Right atrium auricular region (tissue), 2 donors: ENCODE results near the gene ZNF268. TPM values are rescaled to one million over a fixed set of nuclear protein-coding genes. Genes with fewer than 3 reads are reported as not detected.
"Not testable (repeated sequence)": the region's sequence is repeated elsewhere in the genome, so short reads cannot be mapped to it uniquely, and the experiment has no call there.

Experiments used
- DNase-seq: peaks from one replicate; pipeline ENCODE4 v3.0.0-alpha.2; 2019; ENCODE audit warnings: low spot score
- H3K27ac ChIP-seq, 2 donors: fragments of 200-600 bp; sonication (generic); 1 replicate in 1 of 2; 2 replicates in 1 of 2; pipeline ENCODE4 v1.5.1; 2016 to 2019
- H3K27me3 ChIP-seq, 2 donors: fragments of 200-600 bp; sonication (generic); one replicate each; pipeline versions ENCODE4 v1.5.1 to v1.6.0; 2017 to 2019
- H3K36me3 ChIP-seq: fragments of 200-600 bp; sonication (generic); one replicate; pipeline ENCODE4 v1.5.1; 2016
- H3K4me1 ChIP-seq, 2 donors: fragments of 200-600 bp; sonication (generic); one replicate each; pipeline versions ENCODE4 v1.5.1 to v1.6.0; 2017 to 2019
- H3K4me3 ChIP-seq, 2 donors: fragments of 200-600 bp; sonication (generic); 1 replicate in 1 of 2; 2 replicates in 1 of 2; pipeline ENCODE4 v1.5.1; 2017 to 2019; ENCODE audit warnings: mild to moderate bottlenecking in 1 of 2, moderate library complexity in 1 of 2
- H3K9me3 ChIP-seq, 2 donors: fragments of 200-600 bp; sonication (generic); one replicate each; pipeline ENCODE4 v1.5.1; 2019
- CTCF ChIP-seq, 2 donors: fragments of 200-600 bp; sonication (generic); IDR thresholded peaks; one replicate each; pipeline ENCODE4 v1.5.1; 2019; ENCODE audit warnings: antibody characterized with exemption in 2 of 2
- total RNA-seq, 2 donors: library from RNA; depleted of rRNA; stranded (reverse); fragments of >200 nt; gene quantifications; one replicate each; pipeline ENCODE4 v1.1.0, GENCODE V29; 2016

The ZNF268 gene
- total RNA-seq, 2 donors from 2014 or later = 6.5 to 10.6 TPM

GRCh38 chr12:133235401-133236112, 54.3 kb downstream of the ZNF268 start, which contains the start of gene ANHX:
ANHX (minus strand) TSS chr12:133235877; CDS start chr12:133234356, 1,521 bp downstream.
- TF ChIP-seq CTCF (IDR thresholded peaks at IDR 0.05) = no peak
- H3K4me3 ChIP-seq = no peak within 1 kb of the TSS
- H3K4me1 ChIP-seq = no peaks in the 10 kb centered on the region
- no peak for DNase-seq
- H3K36me3 ChIP-seq = no peaks in the 10 kb centered on the region
- no peak within 1 kb of the TSS for H3K27ac ChIP-seq
- no peaks in the 10 kb centered on the region for H3K9me3 ChIP-seq
- no peaks in the 10 kb centered on the region for H3K27me3 ChIP-seq

GRCh38 chr12:133236144-133236543, 54.8 kb downstream of the ZNF268 start:
- Histone ChIP-seq H3K27ac (no peak overlapping the region), H3K4me1 (no peaks in the 10 kb centered on the region), H3K36me3 (no peaks in the 10 kb centered on the region), H3K27me3 (no peaks in the 10 kb centered on the region), H3K4me3 (no peak overlapping the region), H3K9me3 (no peaks in the 10 kb centered on the region)
- no peak for DNase-seq
- TF ChIP-seq CTCF (IDR thresholded peaks at IDR 0.05) = no peak

DNA sequence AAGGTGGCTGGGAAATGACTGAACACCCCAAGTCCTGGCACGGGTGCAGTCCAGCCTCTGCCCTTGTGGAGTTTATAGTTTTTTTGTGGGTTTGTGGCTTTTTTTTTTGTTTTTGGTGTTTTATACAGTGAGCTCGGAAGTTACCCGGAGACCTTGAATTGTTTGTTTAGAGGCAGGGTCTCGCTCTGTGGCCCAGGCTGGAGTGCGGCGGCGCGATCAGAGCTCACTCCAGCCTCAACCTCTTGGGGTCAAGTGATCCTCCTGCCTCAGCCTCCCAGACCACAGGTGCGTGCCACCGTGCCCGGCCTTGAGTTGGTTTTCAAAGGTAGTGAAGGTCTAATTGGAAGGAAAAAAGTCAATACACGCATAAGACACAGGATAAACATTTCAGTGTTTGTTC, 55.3 kb downstream of the ZNF268 start:
- DNase-seq = no peak
- H3K4me1 ChIP-seq = no peaks in the 10 kb centered on the region
- no peak for TF ChIP-seq CTCF (IDR thresholded peaks at IDR 0.05)
- H3K36me3 ChIP-seq = no peaks in the 10 kb centered on the region
- H3K9me3 ChIP-seq = no peaks in the 10 kb centered on the region
- no peaks in the 10 kb centered on the region for H3K27me3 ChIP-seq
- H3K27ac ChIP-seq = no peak overlapping the region
- H3K4me3 ChIP-seq = no peak overlapping the region

- no peak overlapping the region for H3K4me3 ChIP-seq
- no peak overlapping the region for H3K27ac ChIP-seq
- no peaks in the 10 kb centered on the region for H3K36me3 ChIP-seq
- no peaks in the 10 kb centered on the region for H3K27me3 ChIP-seq
- no peaks in the 10 kb centered on the region for H3K9me3 ChIP-seq
- DNase-seq = no peak
- TF ChIP-seq CTCF (IDR thresholded peaks at IDR 0.05) = no peak
- no peaks in the 10 kb centered on the region for H3K4me1 ChIP-seq
Measured at GRCh38 chr12:133251732-133252131, 70.4 kb downstream of the ZNF268 start.

DNA sequence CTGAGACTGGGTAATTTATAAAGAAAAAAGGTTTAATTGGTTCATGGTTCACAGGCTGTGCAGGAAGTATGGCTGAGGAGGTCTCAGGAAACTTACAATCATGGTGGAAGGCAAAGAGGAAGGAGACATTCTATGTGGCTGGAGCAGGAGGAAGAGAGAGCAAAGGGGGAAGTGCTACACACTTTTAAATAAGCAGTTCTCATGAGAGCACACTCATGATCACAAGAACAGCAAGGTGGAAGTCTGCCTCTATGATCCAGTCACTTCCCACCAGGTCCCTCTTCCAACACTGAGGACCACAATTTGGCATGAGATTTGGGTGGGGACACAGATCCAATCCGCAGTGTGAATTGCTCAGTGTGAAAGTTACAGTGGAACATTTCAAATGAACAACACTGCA, 74.5 kb downstream of the ZNF268 start:
- H3K36me3 ChIP-seq, DNase-seq, H3K4me1 ChIP-seq, H3K9me3 ChIP-seq, H3K27ac ChIP-seq, H3K27me3 ChIP-seq, H3K4me3 ChIP-seq: not testable (repeated sequence)

GRCh38 chr12:133256321-133256720, 75.0 kb downstream of the ZNF268 start:
- no peak overlapping the region for H3K27ac ChIP-seq
- no peak for DNase-seq
- no peaks in the 10 kb centered on the region for H3K27me3 ChIP-seq
- H3K36me3 ChIP-seq = no peaks in the 10 kb centered on the region
- TF ChIP-seq CTCF (IDR thresholded peaks at IDR 0.05) = no peak
- H3K4me3 ChIP-seq = no peak overlapping the region
- H3K4me1 ChIP-seq = no peaks in the 10 kb centered on the region
- no peaks in the 10 kb centered on the region for H3K9me3 ChIP-seq
